NCI-H82 (cell line): Measurements from ENCODE around the gene RTL1.

Experiments used
- DNase-seq: peaks from one replicate; lab custom pipeline; 2025; lab: John Stamatoyannopoulos, UW

Gene RTL1

GRCh38 chr14:100881211-100882025 lies 22.1 kb downstream of the RTL1 start:
- no peak for DNase-seq

- no peak for DNase-seq
Observed at GRCh38 chr14:100880271-100881101, 23.0 kb downstream of the RTL1 start.

- DNase-seq, result no peak
Observed at GRCh38 chr14:100879782-100880181, 23.7 kb downstream of the RTL1 start.

GRCh38 chr14:100879194-100879593 lies 24.3 kb downstream of the RTL1 start:
- DNase-seq, result no peak

GRCh38 chr14:100878271-100879146 lies 25.0 kb downstream of the RTL1 start:
- DNase-seq, result no peak

GRCh38 chr14:100875861-100876590 lies 27.5 kb downstream of the RTL1 start:
- DNase-seq, result no peak

GRCh38 chr14:100875126-100875525 lies 28.4 kb downstream of the RTL1 start:
- no peak for DNase-seq

- no peak for DNase-seq
Observed at GRCh38 chr14:100874411-100875091, 29.0 kb downstream of the RTL1 start.

- no peak for DNase-seq
Observed at GRCh38 chr14:100874051-100874410, 29.5 kb downstream of the RTL1 start.

GRCh38 chr14:100873096-100873482 lies 30.4 kb downstream of the RTL1 start:
- DNase-seq, result no peak

GRCh38 chr14:100872259-100873095 lies 31.0 kb downstream of the RTL1 start:
- DNase-seq, result no peak

- DNase-seq, result no peak
Observed at GRCh38 chr14:100871234-100872186, 32.0 kb downstream of the RTL1 start.

GRCh38 chr14:100868621-100869370 lies 34.7 kb downstream of the RTL1 start:
- no peak for DNase-seq

GRCh38 chr14:100867631-100868315 lies 35.7 kb downstream of the RTL1 start:
- DNase-seq, result no peak

- no peak for DNase-seq
Observed at GRCh38 chr14:100866666-100867630, 36.6 kb downstream of the RTL1 start.
